Measurements from ENCODE around the gene GLIPR2. TPM values are rescaled to one million over a fixed set of nuclear protein-coding genes. Genes with fewer than 3 reads are reported as not detected.
"Not testable (repeated sequence)": the region's sequence is repeated elsewhere in the genome, so short reads cannot be mapped to it uniquely, and the experiment has no call there.

The GLIPR2 gene
- 29.4 TPM for polyA plus RNA-seq (2013, experiment 1 of 2)
- polyA plus RNA-seq (2013, experiment 2 of 2), result 30.0 TPM

- no peak within 1 kb of the TSS for H4K8ac ChIP-seq (ENCODE audit: low read depth, low read length)
- WGBS, 2 donors (ENCODE audit: extremely low coverage in 2 of 2, insufficient read length in 2 of 2, insufficient replicate concordance in 1 of 2), result no CpG with 5 or more reads among the region's 83 CpGs
These were observed at the start of gene GLIPR2 for GRCh38 chr9:36136272-36136893. Gene GLIPR2, plus strand, starts transcription at chr9:36136733. Its CDS starts 46 bp downstream, at chr9:36136779.

GRCh38 chr9:36087054-36087453 is 49.5 kb upstream of the GLIPR2 start:
- not testable (repeated sequence) for H3K9ac ChIP-seq (ENCODE audit: low read depth, low read length, poor library complexity); H3K9me3 ChIP-seq (replicated peaks in 1 of 2; ENCODE audit: control insufficient read depth in 2 of 2, insufficient read depth in 1 of 2, low read depth in 1 of 2, low read length in 2 of 2); H2BK120ac ChIP-seq (ENCODE audit: low read depth, low read length); H2BK12ac ChIP-seq (ENCODE audit: low read length); H3K18ac ChIP-seq (ENCODE audit: low read length); H4K91ac ChIP-seq (ENCODE audit: low read depth, low read length, poor library complexity); H3K4me1 ChIP-seq (ENCODE audit: control insufficient read depth in 2 of 2, insufficient read depth in 1 of 2, low read depth in 1 of 2, low read length in 2 of 2); H3K14ac ChIP-seq (ENCODE audit: low read length); H2AFZ ChIP-seq (ENCODE audit: low read length); H3K4ac ChIP-seq (ENCODE audit: low read length); H2BK5ac ChIP-seq (ENCODE audit: low read length); H4K8ac ChIP-seq (ENCODE audit: low read depth, low read length); H3K27me3 ChIP-seq (ENCODE audit: control insufficient read depth in 3 of 3, insufficient read depth in 3 of 3, low read depth in 1 of 3, low read length in 3 of 3); H2BK15ac ChIP-seq (ENCODE audit: low read length); H3K23ac ChIP-seq (ENCODE audit: low read depth, low read length, poor library complexity); H3K27ac ChIP-seq (replicated peaks; ENCODE audit: low read length); H3K79me1 ChIP-seq (ENCODE audit: low read depth, low read length); H2AK5ac ChIP-seq (ENCODE audit: low read depth, low read length); H3K4me2 ChIP-seq (ENCODE audit: insufficient read depth, low read length, poor library complexity, severe bottlenecking); H3K4me3 ChIP-seq (ENCODE audit: low read length in 2 of 2); DNase-seq (ENCODE audit: low spot score)
- H3K36me3 ChIP-seq (replicated peaks in 1 of 2; ENCODE audit: control insufficient read depth in 2 of 2, insufficient read depth in 2 of 2, low read length in 2 of 2), result peaks cover 0 to 43% of the 10 kb centered on the region in 2 donors

More at GRCh38 chr9:36136272-36136893, at the start of gene GLIPR2:
- Histone ChIP-seq H3K18ac (ENCODE audit: low read length) (peak within 1 kb of the TSS; percentile 85), H2AFZ (ENCODE audit: low read length) (peak within 1 kb of the TSS; percentile 92), H2BK12ac (ENCODE audit: low read length) (no peak within 1 kb of the TSS), H2BK5ac (ENCODE audit: low read length) (no peak within 1 kb of the TSS), H2BK120ac (ENCODE audit: low read depth, low read length) (no peak within 1 kb of the TSS), H2AK5ac (ENCODE audit: low read depth, low read length) (no peak within 1 kb of the TSS), H3K14ac (ENCODE audit: low read length) (no peak within 1 kb of the TSS), H3K79me1 (ENCODE audit: low read depth, low read length) (no peaks in the 10 kb centered on the region), H2BK15ac (ENCODE audit: low read length) (no peak within 1 kb of the TSS), H3K4ac (ENCODE audit: low read length) (no peak within 1 kb of the TSS), H3K4me1 (ENCODE audit: control insufficient read depth in 2 of 2, insufficient read depth in 1 of 2, low read depth in 1 of 2, low read length in 2 of 2) (peaks cover 14 to 15% of the 10 kb centered on the region in 2 donors), H3K36me3 (replicated peaks in 1 of 2; ENCODE audit: control insufficient read depth in 2 of 2, insufficient read depth in 2 of 2, low read length in 2 of 2) (no peaks in the 10 kb centered on the region), H3K27me3 (ENCODE audit: control insufficient read depth in 3 of 3, insufficient read depth in 3 of 3, low read depth in 1 of 3, low read length in 3 of 3) (peaks cover 0 to 48% (median 24%) of the 10 kb centered on the region in 3 experiments), H3K27ac (replicated peaks; ENCODE audit: low read length) (no peak within 1 kb of the TSS), H4K91ac (ENCODE audit: low read depth, low read length, poor library complexity) (no peak within 1 kb of the TSS), H3K23ac (ENCODE audit: low read depth, low read length, poor library complexity) (peak within 1 kb of the TSS; percentile 22), H3K9ac (ENCODE audit: low read depth, low read length, poor library complexity) (peak within 1 kb of the TSS; percentile 71), H3K4me3 (ENCODE audit: low read length in 2 of 2) (peak within 1 kb of the TSS; percentile 53 to 91), H3K9me3 (replicated peaks in 1 of 2; ENCODE audit: control insufficient read depth in 2 of 2, insufficient read depth in 1 of 2, low read depth in 1 of 2, low read length in 2 of 2) (no peaks in the 10 kb centered on the region), H3K4me2 (ENCODE audit: insufficient read depth, low read length, poor library complexity, severe bottlenecking) (peak within 1 kb of the TSS; percentile 83)
- peak; percentile 54 for DNase-seq (ENCODE audit: low spot score)

- H3K18ac ChIP-seq (ENCODE audit: low read length), result no peak overlapping the region
- H3K14ac ChIP-seq (ENCODE audit: low read length), result no peak overlapping the region
- peaks cover 0 to 3% of the 10 kb centered on the region in 2 donors for H3K9me3 ChIP-seq (replicated peaks in 1 of 2; ENCODE audit: control insufficient read depth in 2 of 2, insufficient read depth in 1 of 2, low read depth in 1 of 2, low read length in 2 of 2)
- no peak overlapping the region for H2BK15ac ChIP-seq (ENCODE audit: low read length)
- H4K91ac ChIP-seq (ENCODE audit: low read depth, low read length, poor library complexity), result no peak overlapping the region
- no peak overlapping the region for H3K23ac ChIP-seq (ENCODE audit: low read depth, low read length, poor library complexity)
- H3K4me2 ChIP-seq (ENCODE audit: insufficient read depth, low read length, poor library complexity, severe bottlenecking), result no peak overlapping the region
- no peak overlapping the region for H3K9ac ChIP-seq (ENCODE audit: low read depth, low read length, poor library complexity)
- H2BK120ac ChIP-seq (ENCODE audit: low read depth, low read length), result no peak overlapping the region
- no peak overlapping the region for H2AFZ ChIP-seq (ENCODE audit: low read length)
- H3K4ac ChIP-seq (ENCODE audit: low read length), result no peak overlapping the region
- H3K4me3 ChIP-seq (ENCODE audit: low read length in 2 of 2), result no peak overlapping the region
- no peak overlapping the region for H2BK5ac ChIP-seq (ENCODE audit: low read length)
- peaks cover 0 to 45% of the 10 kb centered on the region in 2 donors for H3K36me3 ChIP-seq (replicated peaks in 1 of 2; ENCODE audit: control insufficient read depth in 2 of 2, insufficient read depth in 2 of 2, low read length in 2 of 2)
- no peak overlapping the region for H4K8ac ChIP-seq (ENCODE audit: low read depth, low read length)
- H3K79me1 ChIP-seq (ENCODE audit: low read depth, low read length), result no peaks in the 10 kb centered on the region
- no peak overlapping the region for H3K27ac ChIP-seq (replicated peaks; ENCODE audit: low read length)
- H2AK5ac ChIP-seq (ENCODE audit: low read depth, low read length), result no peak overlapping the region
- DNase-seq (ENCODE audit: low spot score), result no peak
- no peak overlapping the region for H2BK12ac ChIP-seq (ENCODE audit: low read length)
- no peaks in the 10 kb centered on the region for H3K4me1 ChIP-seq (ENCODE audit: control insufficient read depth in 2 of 2, insufficient read depth in 1 of 2, low read depth in 1 of 2, low read length in 2 of 2)
- H3K27me3 ChIP-seq (ENCODE audit: control insufficient read depth in 3 of 3, insufficient read depth in 3 of 3, low read depth in 1 of 3, low read length in 3 of 3), result no peaks in the 10 kb centered on the region
- no CpG with 5 or more reads among the region's 3 CpGs for WGBS, 2 donors (ENCODE audit: extremely low coverage in 2 of 2, insufficient read length in 2 of 2, insufficient replicate concordance in 1 of 2)
These were observed 48.5 kb upstream of the GLIPR2 start for GRCh38 chr9:36088020-36088419.

- peaks cover 0 to 20% of the 10 kb centered on the region in 2 donors for H3K36me3 ChIP-seq (replicated peaks in 1 of 2; ENCODE audit: control insufficient read depth in 2 of 2, insufficient read depth in 2 of 2, low read length in 2 of 2)
- no peak overlapping the region for H3K27ac ChIP-seq (replicated peaks; ENCODE audit: low read length)
- no peak overlapping the region for H2BK12ac ChIP-seq (ENCODE audit: low read length)
- peaks cover 0 to 7% of the 10 kb centered on the region in 2 donors for H3K9me3 ChIP-seq (replicated peaks in 1 of 2; ENCODE audit: control insufficient read depth in 2 of 2, insufficient read depth in 1 of 2, low read depth in 1 of 2, low read length in 2 of 2)
- no peak overlapping the region for H3K9ac ChIP-seq (ENCODE audit: low read depth, low read length, poor library complexity)
- DNase-seq (ENCODE audit: low spot score), result no peak
- no peak overlapping the region for H3K14ac ChIP-seq (ENCODE audit: low read length)
- H3K4ac ChIP-seq (ENCODE audit: low read length), result no peak overlapping the region
- no peak overlapping the region for H2AK5ac ChIP-seq (ENCODE audit: low read depth, low read length)
- H3K4me3 ChIP-seq (ENCODE audit: low read length in 2 of 2), result no peak overlapping the region
- H2BK15ac ChIP-seq (ENCODE audit: low read length), result no peak overlapping the region
- H3K18ac ChIP-seq (ENCODE audit: low read length), result no peak overlapping the region
- no peak overlapping the region for H3K23ac ChIP-seq (ENCODE audit: low read depth, low read length, poor library complexity)
- H2BK120ac ChIP-seq (ENCODE audit: low read depth, low read length), result no peak overlapping the region
- WGBS, 2 donors (ENCODE audit: extremely low coverage in 2 of 2, insufficient read length in 2 of 2, insufficient replicate concordance in 1 of 2), result no CpG with 5 or more reads among the region's 8 CpGs
- no peak overlapping the region for H2AFZ ChIP-seq (ENCODE audit: low read length)
- no peaks in the 10 kb centered on the region for H3K79me1 ChIP-seq (ENCODE audit: low read depth, low read length)
- no peak overlapping the region for H4K91ac ChIP-seq (ENCODE audit: low read depth, low read length, poor library complexity)
- H3K4me2 ChIP-seq (ENCODE audit: insufficient read depth, low read length, poor library complexity, severe bottlenecking), result no peak overlapping the region
- H3K27me3 ChIP-seq (ENCODE audit: control insufficient read depth in 3 of 3, insufficient read depth in 3 of 3, low read depth in 1 of 3, low read length in 3 of 3), result no peaks in the 10 kb centered on the region
- no peaks in the 10 kb centered on the region for H3K4me1 ChIP-seq (ENCODE audit: control insufficient read depth in 2 of 2, insufficient read depth in 1 of 2, low read depth in 1 of 2, low read length in 2 of 2)
- no peak overlapping the region for H2BK5ac ChIP-seq (ENCODE audit: low read length)
- H4K8ac ChIP-seq (ENCODE audit: low read depth, low read length), result no peak overlapping the region
These were observed 45.2 kb upstream of the GLIPR2 start for GRCh38 chr9:36091026-36091953.
